ENCODE data around the gene ZNF579.

The ZNF579 gene

GRCh38 chr19:55611300-55611982 lies 30.8 kb upstream of the ZNF579 start:
- DNase-seq = no peak

- no peak for DNase-seq
Observed at GRCh38 chr19:55609326-55609725, 28.7 kb upstream of the ZNF579 start.

- no peak for DNase-seq
Observed at GRCh38 chr19:55606817-55607216, 26.2 kb upstream of the ZNF579 start.

- no peak for DNase-seq
Observed at GRCh38 chr19:55606471-55606787, 25.8 kb upstream of the ZNF579 start.

GRCh38 chr19:55605637-55606470 lies 25.2 kb upstream of the ZNF579 start, which contains the start of gene ZNF865:
Gene ZNF865, plus strand, starts transcription at chr19:55605647. Its CDS starts 7,972 bp downstream, at chr19:55613619.
- peak; percentile 73 for DNase-seq

GRCh38 chr19:55605207-55605636 lies 24.6 kb upstream of the ZNF579 start:
- peak; percentile 98 for DNase-seq

GRCh38 chr19:55603581-55604292 lies 23.1 kb upstream of the ZNF579 start:
- no peak for DNase-seq

- no peak for DNase-seq
Observed at GRCh38 chr19:55603115-55603514, 22.5 kb upstream of the ZNF579 start.

GRCh38 chr19:55602104-55603001 lies 21.7 kb upstream of the ZNF579 start:
- no peak for DNase-seq

- DNase-seq = no peak
Observed at GRCh38 chr19:55601084-55601483, 20.4 kb upstream of the ZNF579 start.

GRCh38 chr19:55600662-55601028 lies 20.0 kb upstream of the ZNF579 start:
- no peak for DNase-seq

GRCh38 chr19:55599842-55600661 lies 19.4 kb upstream of the ZNF579 start, which contains the start of gene ZNF524:
Gene ZNF524, plus strand, starts transcription at chr19:55600288. Its CDS starts 1,825 bp downstream, at chr19:55602113.
- DNase-seq = peak; percentile 91

GRCh38 chr19:55599468-55599841 lies 18.8 kb upstream of the ZNF579 start, which contains the start of gene FIZ1:
Gene FIZ1, minus strand, starts transcription at chr19:55599517. Its CDS starts 1,652 bp downstream, at chr19:55597865.
- peak; percentile 98 for DNase-seq

- DNase-seq = peak; percentile 95
Observed at GRCh38 chr19:55598719-55599467, 18.2 kb upstream of the ZNF579 start.

- DNase-seq = no peak
Observed at GRCh38 chr19:55598034-55598433, 17.4 kb upstream of the ZNF579 start.

GRCh38 chr19:55597501-55597921 lies 16.9 kb upstream of the ZNF579 start:
- no peak for DNase-seq

- DNase-seq = no peak
Observed at GRCh38 chr19:55596304-55596703, 15.7 kb upstream of the ZNF579 start.

- DNase-seq = no peak
Observed at GRCh38 chr19:55594996-55595545, 14.4 kb upstream of the ZNF579 start.

GRCh38 chr19:55593096-55593772 lies 12.6 kb upstream of the ZNF579 start:
- DNase-seq = no peak
